Breast epithelium (tissue), 4 donors: ENCODE results near the gene MINDY2. TPM values are rescaled to one million over a fixed set of nuclear protein-coding genes. Genes with fewer than 3 reads are reported as not detected.

Experiments
- DNase-seq, 2 donors: peaks; one replicate each; pipeline ENCODE4 v3.0.0-alpha.2; 2019; ENCODE audit warnings: low spot score in 2 of 2
- H3K27ac ChIP-seq, 2 donors: fragments of 200-600 bp; sonication (generic) in 1 of 2; one replicate each; pipeline ENCODE4 v1.5.1; 2016 to 2019; ENCODE audit warnings: mild to moderate bottlenecking in 1 of 2
- H3K27me3 ChIP-seq, 2 donors: fragments of 200-600 bp; sonication (generic) in 1 of 2; one replicate each; pipeline versions ENCODE4 v1.5.1 to v1.6.0; 2017 to 2019; ENCODE audit warnings: control low read depth in 1 of 2, mild to moderate bottlenecking in 1 of 2
- H3K36me3 ChIP-seq: fragments of 200-600 bp; one replicate; pipeline ENCODE4 v1.5.1; 2019
- H3K4me1 ChIP-seq, 2 donors: fragments of 200-600 bp; sonication (generic); one replicate each; pipeline ENCODE4 v1.5.1; 2016 to 2019; ENCODE audit warnings: control low read depth in 1 of 2
- H3K4me3 ChIP-seq, 3 donors: fragments of 200-600 bp; sonication (generic); 1 replicate in 2 of 3; 2 replicates in 1 of 3; pipeline ENCODE4 v1.5.1; 2016 to 2019; ENCODE audit warnings: mild to moderate bottlenecking in 3 of 3, moderate library complexity in 2 of 3
- H3K9me3 ChIP-seq, 2 donors: fragments of 200-600 bp; sonication (generic) in 1 of 2; one replicate each; pipeline ENCODE4 v1.5.1; 2016 to 2019; ENCODE audit warnings: control low read depth in 1 of 2
- CTCF ChIP-seq, 3 donors: fragments of 450-650 bp; IDR thresholded peaks; one replicate each; pipeline ENCODE4 v1.5.1; 2016 to 2017; ENCODE audit warnings: antibody characterized with exemption in 3 of 3, mild to moderate bottlenecking in 3 of 3, moderate library complexity in 3 of 3
- POLR2A ChIP-seq: fragments of 450-650 bp; IDR thresholded peaks from one replicate; pipeline ENCODE4 v1.6.1; 2016; ENCODE audit warnings: antibody characterized with exemption, mild to moderate bottlenecking, moderate library complexity
- POLR2AphosphoS5 ChIP-seq, 3 donors: sonication (generic); formaldehyde crosslinking; IDR thresholded peaks; one replicate each; pipeline ENCODE4 v1.6.1; 2017; ENCODE audit warnings: antibody characterized with exemption in 3 of 3
- intact Hi-C: fragments of 100-400 bp; cut with DNase I; formaldehyde crosslinking; loops from one replicate; pipeline ENCODE4 v1.15.1; 2023; ENCODE audit warnings: low total_unique reads
- total RNA-seq, 3 donors: library from RNA; depleted of rRNA; stranded (reverse); fragments of >200 nt; gene quantifications; one replicate each; pipeline ENCODE4 v1.1.0, GENCODE V29; 2016

Gene MINDY2
- total RNA-seq, 3 donors from 2014 or later: 11.8 to 22.5 (median 17.7) TPM

GRCh38 chr15:58773024-58773423 is 1.9 kb downstream of the MINDY2 start:
- Histone ChIP-seq H3K36me3 (no peaks in the 10 kb centered on the region), H3K27me3 (no peaks in the 10 kb centered on the region), H3K4me1 (peaks cover 0 to 5% of the 10 kb centered on the region in 2 donors), H3K4me3 (peak overlapping the region; percentile 83 to 99 (median 93)), H3K9me3 (no peaks in the 10 kb centered on the region), H3K27ac (no peak overlapping the region)
- intact Hi-C loops: no loop called here
- no peak for DNase-seq
- TF ChIP-seq POLR2A: no peak
- no peak for TF ChIP-seq CTCF (IDR thresholded peaks at IDR 0.05)
- no peak for TF ChIP-seq POLR2AphosphoS5 (IDR thresholded peaks at IDR 0.05)

GRCh38 chr15:58775402-58775801 is 4.3 kb downstream of the MINDY2 start:
- H3K27ac ChIP-seq: no peak overlapping the region
- intact Hi-C loops: no loop called here
- DNase-seq: no peak
- no peaks in the 10 kb centered on the region for H3K9me3 ChIP-seq
- H3K4me1 ChIP-seq: no peaks in the 10 kb centered on the region
- no peaks in the 10 kb centered on the region for H3K27me3 ChIP-seq
- H3K36me3 ChIP-seq: no peaks in the 10 kb centered on the region
- no peak overlapping the region for H3K4me3 ChIP-seq
- TF ChIP-seq POLR2AphosphoS5 (IDR thresholded peaks at IDR 0.05): no peak
- TF ChIP-seq CTCF (IDR thresholded peaks at IDR 0.05): no peak
- no peak for TF ChIP-seq POLR2A

- no peak for DNase-seq
- H3K27me3 ChIP-seq: no peaks in the 10 kb centered on the region
- H3K27ac ChIP-seq: no peak overlapping the region
- intact Hi-C loops: no loop called here
- TF ChIP-seq POLR2AphosphoS5 (IDR thresholded peaks at IDR 0.05) (no peak), POLR2A (no peak), CTCF (IDR thresholded peaks at IDR 0.05) (no peak)
- no peak overlapping the region for H3K4me3 ChIP-seq
- no peaks in the 10 kb centered on the region for H3K9me3 ChIP-seq
- H3K36me3 ChIP-seq: no peaks in the 10 kb centered on the region
- no peaks in the 10 kb centered on the region for H3K4me1 ChIP-seq
Observed at GRCh38 chr15:58777107-58777506, 6.0 kb downstream of the MINDY2 start.

GRCh38 chr15:58779554-58779953 is 8.5 kb downstream of the MINDY2 start:
- no peak overlapping the region for H3K27ac ChIP-seq
- no peak for DNase-seq
- no peaks in the 10 kb centered on the region for H3K4me1 ChIP-seq
- TF ChIP-seq CTCF (IDR thresholded peaks at IDR 0.05) (no peak), POLR2AphosphoS5 (IDR thresholded peaks at IDR 0.05) (no peak), POLR2A (no peak)
- H3K27me3 ChIP-seq: no peaks in the 10 kb centered on the region
- no peaks in the 10 kb centered on the region for H3K9me3 ChIP-seq
- intact Hi-C loops: no loop called here
- H3K4me3 ChIP-seq: no peak overlapping the region
- H3K36me3 ChIP-seq: no peaks in the 10 kb centered on the region

- no peaks in the 10 kb centered on the region for H3K4me1 ChIP-seq
- no peaks in the 10 kb centered on the region for H3K36me3 ChIP-seq
- H3K9me3 ChIP-seq: no peaks in the 10 kb centered on the region
- TF ChIP-seq POLR2A (no peak), CTCF (IDR thresholded peaks at IDR 0.05) (no peak), POLR2AphosphoS5 (IDR thresholded peaks at IDR 0.05) (no peak)
- no peak overlapping the region for H3K4me3 ChIP-seq
- no peak for DNase-seq
- no peaks in the 10 kb centered on the region for H3K27me3 ChIP-seq
- intact Hi-C loops: no loop called here
- no peak overlapping the region for H3K27ac ChIP-seq
Observed at GRCh38 chr15:58785355-58785754, 14.3 kb downstream of the MINDY2 start.
